Measurements from ENCODE around the gene GEMIN4.

- TF ChIP-seq CTCF (IDR thresholded peaks at IDR 0.05 in 2 of 3, conservative IDR thresholded peaks at IDR 0.05 in 1 of 3; ENCODE audit: control insufficient read depth in 2 of 3, extremely low read depth in 1 of 3, insufficient read depth in 1 of 3, low read depth in 3 of 3, low read length in 3 of 3) (no peak), ZNF384 (IDR thresholded peaks at IDR 0.05; ENCODE audit: borderline replicate concordance, low read depth, low read length) (no peak), RAD21 (IDR thresholded peaks at IDR 0.05; ENCODE audit: insufficient read depth, low read depth, low read length) (no peak), NRF1 (conservative IDR thresholded peaks at IDR 0.05; ENCODE audit: low read depth, low read length) (no peak), SRF (IDR thresholded peaks at IDR 0.05; ENCODE audit: low read depth in 2 of 2, low read length in 2 of 2) (no peak), JUND (IDR thresholded peaks at IDR 0.05; ENCODE audit: low read depth, low read length) (no peak), SMC3 (IDR thresholded peaks at IDR 0.05; ENCODE audit: borderline replicate concordance, low read length) (no peak)
Observed at GRCh38 chr17:744937-745336, 7.1 kb downstream of the GEMIN4 start.
